HepG2 (cell line): ENCODE data around the gene C1orf116. TPM values are rescaled to one million over a fixed set of nuclear protein-coding genes. Genes with fewer than 3 reads are reported as not detected.
A peak's percentile ranks its signal among the peaks of the same experiment; 100 is the strongest.

Experiments
- ARHGAP35 ChIP-seq: sonication (generic); formaldehyde crosslinking; IDR thresholded peaks from 2 replicates; pipeline ENCODE4 v1.9.0; 2022; ENCODE audit warnings: mild to moderate bottlenecking, inconsistent platforms, moderate library complexity, missing genetic modification reagents, borderline replicate concordance
- DMAP1 ChIP-seq: IDR thresholded peaks from 2 replicates; pipeline ENCODE4 v1.6.1; 2016
- JUN ChIP-seq: sonication (generic); formaldehyde crosslinking; IDR thresholded peaks from 2 replicates; pipeline ENCODE4 v1.4.0; 2020; ENCODE audit warnings: mild to moderate bottlenecking, missing genetic modification reagents
- KDM2A ChIP-seq: sonication (generic); formaldehyde crosslinking; IDR thresholded peaks from 2 replicates; pipeline ENCODE4 v1.4.0; 2020; ENCODE audit warnings: low read depth, missing genetic modification reagents, borderline replicate concordance
- KLF13 ChIP-seq: sonication (generic); formaldehyde crosslinking; IDR thresholded peaks from 2 replicates; pipeline ENCODE4 v1.4.0; 2020; ENCODE audit warnings: mild to moderate bottlenecking, missing genetic modification reagents
- LCORL ChIP-seq, 2 experiments: fragments of 450-650 bp in 1 of 2; sonication (generic) in 1 of 2; formaldehyde crosslinking in 1 of 2; IDR thresholded peaks; 2 replicates each; pipeline versions ENCODE4 v1.5.0 to v1.6.1; 2017 to 2020; ENCODE audit warnings: antibody characterized with exemption in 1 of 2, missing genetic modification reagents in 1 of 2
- MEF2D ChIP-seq: sonication (generic); formaldehyde crosslinking; IDR thresholded peaks from 2 replicates; pipeline ENCODE4 v1.5.1; 2020; ENCODE audit warnings: mild to moderate bottlenecking, missing genetic modification reagents
- MTF1 ChIP-seq: sonication (generic); formaldehyde crosslinking; IDR thresholded peaks from 2 replicates; pipeline ENCODE4 v1.5.0; 2020; ENCODE audit warnings: missing genetic modification reagents
- NRL ChIP-seq: sonication (generic); formaldehyde crosslinking; IDR thresholded peaks from 2 replicates; pipeline ENCODE4 v1.5.0; 2020; ENCODE audit warnings: missing genetic modification reagents, mild to moderate bottlenecking, moderate library complexity, borderline replicate concordance
- POLR2A ChIP-seq, 2 experiments: IDR thresholded peaks; 2 replicates each; pipeline ENCODE4 v1.6.1; 2011; ENCODE audit warnings: low read depth in 2 of 2, low read length in 2 of 2, mild to moderate bottlenecking in 1 of 2, moderate library complexity in 1 of 2; ENCODE audit not compliant: insufficient read depth in 1 of 2
- RARA ChIP-seq: IDR thresholded peaks from 2 replicates; pipeline ENCODE4 v1.6.1; 2016; ENCODE audit warnings: missing genetic modification reagents, missing compliant biosample characterization
- SALL2 ChIP-seq: sonication (generic); formaldehyde crosslinking; IDR thresholded peaks from 2 replicates; pipeline ENCODE4 v1.8.1; 2023; ENCODE audit warnings: mild to moderate bottlenecking, missing genetic modification reagents, inconsistent platforms
- SOX5 ChIP-seq: IDR thresholded peaks from 2 replicates; pipeline ENCODE4 v1.6.1; 2016; ENCODE audit warnings: borderline replicate concordance
- SOX6 ChIP-seq, 2 experiments: fragments of 450-650 bp in 1 of 2; sonication (generic) in 1 of 2; formaldehyde crosslinking in 1 of 2; IDR thresholded peaks; 2 replicates each; pipeline versions ENCODE4 v1.4.0 to v1.6.1; 2017 to 2020; ENCODE audit warnings: antibody characterized with exemption in 1 of 2, mild to moderate bottlenecking in 1 of 2, missing genetic modification reagents in 1 of 2
- TRIM24 ChIP-seq: sonication (generic); formaldehyde crosslinking; IDR thresholded peaks from 2 replicates; pipeline ENCODE4 v1.8.0; 2022; ENCODE audit warnings: mild to moderate bottlenecking, missing genetic modification reagents
- ZMAT3 ChIP-seq: sonication (generic); formaldehyde crosslinking; conservative IDR thresholded peaks from 2 replicates; pipeline ENCODE4 v1.7.0; 2021; ENCODE audit warnings: missing genetic modification reagents
- ZNF383 ChIP-seq: sonication (generic); formaldehyde crosslinking; IDR thresholded peaks from 2 replicates; pipeline ENCODE4 v1.4.0; 2020; ENCODE audit warnings: missing genetic modification reagents, mild to moderate bottlenecking, borderline replicate concordance
- ZNF850 ChIP-seq: sonication (generic); formaldehyde crosslinking; conservative IDR thresholded peaks from 2 replicates; pipeline ENCODE4 v1.9.0; 2021; ENCODE audit warnings: mild to moderate bottlenecking, missing genetic modification reagents
- ZZZ3 ChIP-seq: sonication (generic); formaldehyde crosslinking; IDR thresholded peaks from 2 replicates; pipeline ENCODE4 v1.4.0; 2020; ENCODE audit warnings: missing genetic modification reagents, mild to moderate bottlenecking, borderline replicate concordance
- polyA plus RNA-seq, 8 experiments: library from polyadenylated mRNA; depleted of rRNA in 3 of 8; stranded (reverse) in 7 of 8; unstranded in 1 of 8; fragments of >200 nt; fragmentation: Illumina TruSeq in 4 of 8; extraction: Trizol in 4 of 8; gene quantifications; 2 replicates each; pipeline versions ENCODE4 v1.2.1 to v1.2.3, GENCODE V29; 2011 to 2016; ENCODE audit warnings: low read depth in 4 of 8, missing spikeins in 1 of 8, mixed read lengths in 1 of 8; ENCODE audit not compliant: insufficient read depth in 1 of 8
- total RNA-seq, 5 experiments: library from RNA; depleted of rRNA; stranded (reverse); fragments of >200 nt; fragmentation: Illumina TruSeq; extraction: Trizol; gene quantifications; 2 replicates each; pipeline ENCODE4 v1.2.3, GENCODE V29; 2016; ENCODE audit warnings: low read depth in 1 of 5
- TF ChIP-seq, protein P1 (sequence below): sonication (generic); formaldehyde crosslinking; IDR thresholded peaks from 2 replicates; pipeline ENCODE4 v1.8.0; 2023; ENCODE audit warnings: mild to moderate bottlenecking, missing genetic modification reagents
- TF ChIP-seq, protein P2 (sequence below): sonication (generic); formaldehyde crosslinking; IDR thresholded peaks from 2 replicates; pipeline ENCODE4 v1.4.0; 2020; ENCODE audit warnings: missing genetic modification reagents, mild to moderate bottlenecking, borderline replicate concordance
- TF ChIP-seq, protein P3 (sequence below): IDR thresholded peaks from 2 replicates; pipeline ENCODE4 v1.6.1; 2018; ENCODE audit warnings: missing genetic modification reagents
- TF ChIP-seq, protein P4 (sequence below): sonication (generic); formaldehyde crosslinking; IDR thresholded peaks from 2 replicates; pipeline ENCODE4 v1.5.0; 2020; ENCODE audit warnings: missing genetic modification reagents
- TF ChIP-seq, protein P5 (sequence below): sonication (generic); formaldehyde crosslinking; IDR thresholded peaks from 2 replicates; pipeline ENCODE4 v1.4.0; 2020; ENCODE audit warnings: mild to moderate bottlenecking, missing genetic modification reagents

The C1orf116 gene
- total and polyA plus RNA-seq, 2 of the 13 experiments (the other 11 are each of a cell fraction or from before 2014, with no cell fraction given) = 0.51 to 0.95 TPM

DNA sequence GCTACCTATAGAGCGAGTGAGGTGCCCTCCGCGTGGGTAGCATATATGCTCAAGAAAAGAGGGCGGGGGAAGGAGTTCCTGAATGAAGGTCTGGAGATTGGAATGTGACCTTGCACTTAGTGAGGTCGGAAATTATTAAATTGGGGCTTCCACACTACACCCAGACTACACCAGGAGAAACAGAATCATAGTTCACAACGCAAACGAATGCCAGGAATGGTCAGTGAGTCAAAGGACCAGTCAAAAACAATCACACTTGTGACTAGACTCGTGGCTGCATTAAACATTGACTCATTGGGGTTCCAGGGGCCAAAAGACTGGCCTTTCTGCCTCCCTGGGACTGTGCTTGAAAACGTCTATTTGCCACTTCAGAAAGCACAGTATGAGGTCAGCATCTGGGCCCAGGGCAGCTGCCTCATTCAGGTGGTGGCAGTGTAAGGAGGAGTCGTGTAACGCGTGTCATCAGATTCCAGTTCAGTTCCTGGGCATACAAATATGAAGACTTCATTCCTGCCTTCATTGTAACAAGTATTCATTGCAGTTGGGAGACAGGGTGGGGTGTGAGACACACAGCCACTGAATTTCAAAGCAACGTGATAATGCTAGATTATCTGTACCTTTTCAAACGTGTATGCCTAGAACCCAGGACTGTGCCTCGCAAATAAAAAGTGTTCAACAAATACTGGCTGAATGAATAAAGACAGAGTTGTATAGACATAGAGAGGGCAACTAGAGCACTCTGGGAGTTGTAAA lies 18.8 kb upstream of the C1orf116 start, which contains the start of gene YOD1 (continued):
- TF ChIP-seq DMAP1 (CRISPR knock-in tag) (peak; percentile 20; the same call in 1 of the 2 replicates), ZNF850 (CRISPR knock-in tag) (no peak), SOX6 (IDR thresholded peaks at IDR 0.05) (no peak), SOX6 (CRISPR knock-in tag; IDR thresholded peaks at IDR 0.05) (no peak), POLR2A (IDR thresholded peaks at IDR 0.05; ENCODE audit: insufficient read depth in 1 of 2, low read depth in 2 of 2, low read length in 2 of 2) (no peak; a peak in 1 of 4 replicates), ZZZ3 (CRISPR knock-in tag) (no peak), KLF13 (CRISPR knock-in tag) (no peak), ZMAT3 (CRISPR knock-in tag) (no peak), MEF2D (CRISPR knock-in tag) (no peak), MTF1 (CRISPR knock-in tag) (no peak), TRIM24 (CRISPR knock-in tag) (no peak), KDM2A (CRISPR knock-in tag) (no peak), JUN (CRISPR knock-in tag) (0 out of 2 replicates have a peak, but pooled peaks have one; percentile 15), ZNF383 (CRISPR knock-in tag) (0 out of 2 replicates have a peak, but pooled peaks have one; percentile 13), LCORL (IDR thresholded peaks at IDR 0.05) (no peak), LCORL (CRISPR knock-in tag; IDR thresholded peaks at IDR 0.05) (no peak; the same call in 1 of the 2 replicates), ARHGAP35 (CRISPR knock-in tag) (no peak), SALL2 (no peak), RARA (CRISPR knock-in tag) (no peak), SOX5 (CRISPR knock-in tag) (peak; percentile 8; the same call in 1 of the 2 replicates), NRL (CRISPR knock-in tag) (no peak)
- TF ChIP-seq, protein P1, sequence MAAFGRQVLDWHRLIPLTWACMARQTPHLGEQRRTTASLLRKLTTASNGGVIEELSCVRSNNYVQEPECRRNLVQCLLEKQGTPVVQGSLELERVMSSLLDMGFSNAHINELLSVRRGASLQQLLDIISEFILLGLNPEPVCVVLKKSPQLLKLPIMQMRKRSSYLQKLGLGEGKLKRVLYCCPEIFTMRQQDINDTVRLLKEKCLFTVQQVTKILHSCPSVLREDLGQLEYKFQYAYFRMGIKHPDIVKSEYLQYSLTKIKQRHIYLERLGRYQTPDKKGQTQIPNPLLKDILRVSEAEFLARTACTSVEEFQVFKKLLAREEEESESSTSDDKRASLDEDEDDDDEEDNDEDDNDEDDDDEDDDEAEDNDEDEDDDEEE (CRISPR knock-in tag) = no peak
- TF ChIP-seq, protein P2, sequence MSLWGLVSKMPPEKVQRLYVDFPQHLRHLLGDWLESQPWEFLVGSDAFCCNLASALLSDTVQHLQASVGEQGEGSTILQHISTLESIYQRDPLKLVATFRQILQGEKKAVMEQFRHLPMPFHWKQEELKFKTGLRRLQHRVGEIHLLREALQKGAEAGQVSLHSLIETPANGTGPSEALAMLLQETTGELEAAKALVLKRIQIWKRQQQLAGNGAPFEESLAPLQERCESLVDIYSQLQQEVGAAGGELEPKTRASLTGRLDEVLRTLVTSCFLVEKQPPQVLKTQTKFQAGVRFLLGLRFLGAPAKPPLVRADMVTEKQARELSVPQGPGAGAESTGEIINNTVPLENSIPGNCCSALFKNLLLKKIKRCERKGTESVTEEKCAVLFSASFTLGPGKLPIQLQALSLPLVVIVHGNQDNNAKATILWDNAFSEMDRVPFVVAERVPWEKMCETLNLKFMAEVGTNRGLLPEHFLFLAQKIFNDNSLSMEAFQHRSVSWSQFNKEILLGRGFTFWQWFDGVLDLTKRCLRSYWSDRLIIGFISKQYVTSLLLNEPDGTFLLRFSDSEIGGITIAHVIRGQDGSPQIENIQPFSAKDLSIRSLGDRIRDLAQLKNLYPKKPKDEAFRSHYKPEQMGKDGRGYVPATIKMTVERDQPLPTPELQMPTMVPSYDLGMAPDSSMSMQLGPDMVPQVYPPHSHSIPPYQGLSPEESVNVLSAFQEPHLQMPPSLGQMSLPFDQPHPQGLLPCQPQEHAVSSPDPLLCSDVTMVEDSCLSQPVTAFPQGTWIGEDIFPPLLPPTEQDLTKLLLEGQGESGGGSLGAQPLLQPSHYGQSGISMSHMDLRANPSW (CRISPR knock-in tag) = no peak
- TF ChIP-seq, protein P3, sequence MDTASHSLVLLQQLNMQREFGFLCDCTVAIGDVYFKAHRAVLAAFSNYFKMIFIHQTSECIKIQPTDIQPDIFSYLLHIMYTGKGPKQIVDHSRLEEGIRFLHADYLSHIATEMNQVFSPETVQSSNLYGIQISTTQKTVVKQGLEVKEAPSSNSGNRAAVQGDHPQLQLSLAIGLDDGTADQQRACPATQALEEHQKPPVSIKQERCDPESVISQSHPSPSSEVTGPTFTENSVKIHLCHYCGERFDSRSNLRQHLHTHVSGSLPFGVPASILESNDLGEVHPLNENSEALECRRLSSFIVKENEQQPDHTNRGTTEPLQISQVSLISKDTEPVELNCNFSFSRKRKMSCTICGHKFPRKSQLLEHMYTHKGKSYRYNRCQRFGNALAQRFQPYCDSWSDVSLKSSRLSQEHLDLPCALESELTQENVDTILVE (CRISPR knock-in tag) = peak; percentile 37; the same call in 1 of the 2 replicates
- TF ChIP-seq, protein P4, sequence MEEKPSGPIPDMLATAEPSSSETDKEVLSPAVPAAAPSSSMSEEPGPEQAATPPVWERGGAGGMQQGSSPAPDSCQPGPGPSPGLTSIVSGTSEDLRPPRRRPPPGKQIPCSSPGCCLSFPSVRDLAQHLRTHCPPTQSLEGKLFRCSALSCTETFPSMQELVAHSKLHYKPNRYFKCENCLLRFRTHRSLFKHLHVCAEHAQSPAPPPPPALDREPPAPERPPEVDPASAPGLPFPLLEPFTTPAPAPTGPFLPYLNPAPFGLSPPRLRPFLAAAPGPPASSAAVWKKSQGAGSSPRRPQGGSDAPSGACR (CRISPR knock-in tag) = no peak
- TF ChIP-seq, protein P5, sequence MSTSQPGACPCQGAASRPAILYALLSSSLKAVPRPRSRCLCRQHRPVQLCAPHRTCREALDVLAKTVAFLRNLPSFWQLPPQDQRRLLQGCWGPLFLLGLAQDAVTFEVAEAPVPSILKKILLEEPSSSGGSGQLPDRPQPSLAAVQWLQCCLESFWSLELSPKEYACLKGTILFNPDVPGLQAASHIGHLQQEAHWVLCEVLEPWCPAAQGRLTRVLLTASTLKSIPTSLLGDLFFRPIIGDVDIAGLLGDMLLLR (CRISPR knock-in tag) = no peak
